ENCODE measurements around the gene PTGIS. TPM values are rescaled to one million over a fixed set of nuclear protein-coding genes. Genes with fewer than 3 reads are reported as not detected.

Gene PTGIS
- total RNA-seq, 1 experiment from 2014 or later: 20.0 TPM

DNA sequence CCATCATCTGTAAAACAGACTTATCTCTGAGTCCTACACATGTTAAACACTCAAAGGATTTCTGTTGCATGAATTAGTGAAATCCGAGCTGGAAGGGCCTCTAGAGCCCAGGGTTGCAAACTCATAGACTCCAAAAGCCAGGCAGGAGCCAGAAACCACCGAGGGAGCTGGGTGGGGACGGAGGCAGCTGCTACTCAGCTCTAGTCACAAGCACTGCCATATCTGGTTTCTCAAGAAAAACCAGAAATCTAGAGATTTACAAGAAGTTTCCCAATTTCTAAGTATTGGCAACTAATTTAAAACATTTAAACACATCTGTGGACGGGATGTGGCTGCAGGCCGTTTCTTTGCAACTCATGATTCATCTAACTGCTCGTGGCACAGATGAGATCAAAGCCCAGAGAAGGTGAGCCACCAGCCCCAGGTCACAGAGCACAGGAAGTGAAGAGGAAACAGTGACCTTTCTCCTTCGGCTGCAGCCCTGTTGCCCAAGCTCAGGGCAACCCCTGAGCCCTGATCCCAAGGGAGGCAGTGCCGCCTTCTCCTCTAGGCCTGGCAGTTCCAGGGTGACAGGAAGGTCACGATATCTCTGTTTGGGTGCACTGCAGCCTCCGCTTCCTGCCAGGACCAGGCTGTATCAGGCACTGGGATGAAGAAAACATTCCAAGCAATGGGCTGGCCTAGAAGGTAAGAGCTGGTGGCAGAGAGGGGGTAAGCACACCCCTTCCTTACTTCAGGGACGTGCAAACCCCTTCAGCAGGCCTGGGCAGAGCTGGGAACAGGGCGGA, 26.4 kb upstream of the PTGIS start:
- TF ChIP-seq, protein P1, sequence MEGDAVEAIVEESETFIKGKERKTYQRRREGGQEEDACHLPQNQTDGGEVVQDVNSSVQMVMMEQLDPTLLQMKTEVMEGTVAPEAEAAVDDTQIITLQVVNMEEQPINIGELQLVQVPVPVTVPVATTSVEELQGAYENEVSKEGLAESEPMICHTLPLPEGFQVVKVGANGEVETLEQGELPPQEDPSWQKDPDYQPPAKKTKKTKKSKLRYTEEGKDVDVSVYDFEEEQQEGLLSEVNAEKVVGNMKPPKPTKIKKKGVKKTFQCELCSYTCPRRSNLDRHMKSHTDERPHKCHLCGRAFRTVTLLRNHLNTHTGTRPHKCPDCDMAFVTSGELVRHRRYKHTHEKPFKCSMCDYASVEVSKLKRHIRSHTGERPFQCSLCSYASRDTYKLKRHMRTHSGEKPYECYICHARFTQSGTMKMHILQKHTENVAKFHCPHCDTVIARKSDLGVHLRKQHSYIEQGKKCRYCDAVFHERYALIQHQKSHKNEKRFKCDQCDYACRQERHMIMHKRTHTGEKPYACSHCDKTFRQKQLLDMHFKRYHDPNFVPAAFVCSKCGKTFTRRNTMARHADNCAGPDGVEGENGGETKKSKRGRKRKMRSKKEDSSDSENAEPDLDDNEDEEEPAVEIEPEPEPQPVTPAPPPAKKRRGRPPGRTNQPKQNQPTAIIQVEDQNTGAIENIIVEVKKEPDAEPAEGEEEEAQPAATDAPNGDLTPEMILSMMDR (conservative IDR thresholded peaks at IDR 0.05): no peak
- no peak for DNase-seq
- Histone ChIP-seq H4K91ac (ENCODE audit: insufficient read length, low read depth, low read length) (no peak overlapping the region), H3K23me2 (ENCODE audit: insufficient read length, low read depth, low read length, poor library complexity, severe bottlenecking) (no peaks in the 10 kb centered on the region), H3K56ac (ENCODE audit: insufficient read length, low read depth, low read length) (no peak overlapping the region), H3K4me1 (ENCODE audit: insufficient read depth, low read length) (no peaks in the 10 kb centered on the region), H2BK5ac (ENCODE audit: insufficient read length, low read length) (no peak overlapping the region), H3K9ac (ENCODE audit: extremely low read depth, insufficient read length, low read length) (no peak overlapping the region), H3K23ac (ENCODE audit: insufficient read length, low read depth, low read length) (no peak overlapping the region), H2BK20ac (ENCODE audit: low read depth, low read length, poor library complexity, severe bottlenecking) (no peak overlapping the region), H3K14ac (ENCODE audit: insufficient read depth, low read length) (no peak overlapping the region), H4K8ac (replicated peaks; ENCODE audit: insufficient read length, low read depth, low read length) (no peak overlapping the region), H2BK15ac (ENCODE audit: low read depth, low read length) (no peak overlapping the region), H3K4ac (ENCODE audit: low read depth, low read length) (no peak overlapping the region), H3K9me3 (ENCODE audit: control insufficient read depth, low read depth, low read length) (no peaks in the 10 kb centered on the region), H3K4me2 (ENCODE audit: insufficient read depth, insufficient read length, low read length) (no peak overlapping the region), H3K27me3 (ENCODE audit: insufficient read depth, low read length) (no peaks in the 10 kb centered on the region), H2AFZ (ENCODE audit: low read length) (no peak overlapping the region), H2AK5ac (ENCODE audit: insufficient read length, low read length) (no peak overlapping the region), H3T11ph (ENCODE audit: low read length) (no peak overlapping the region), H3K79me2 (ENCODE audit: insufficient read depth, low read length) (no peaks in the 10 kb centered on the region), H2BK120ac (ENCODE audit: low read depth, low read length, poor library complexity, severe bottlenecking) (no peak overlapping the region), H2BK12ac (ENCODE audit: insufficient read length, low read depth, low read length) (no peak overlapping the region), H4K5ac (ENCODE audit: insufficient read length, low read depth, low read length) (no peak overlapping the region), H4K20me1 (ENCODE audit: control insufficient read depth, insufficient read depth, insufficient read length) (no peaks in the 10 kb centered on the region), H3K27ac (ENCODE audit: insufficient read length, low read depth, low read length) (no peak overlapping the region), H3K18ac (ENCODE audit: insufficient read length, low read depth, low read length) (no peak overlapping the region), H3K79me1 (ENCODE audit: insufficient read depth, low read depth, low read length, poor library complexity, severe bottlenecking) (no peaks in the 10 kb centered on the region)
- Mint-ChIP-seq H3K9me3 (peaks cover 0 to 2% of the 10 kb centered on the region in 2 experiments; a peak in 1 of 5 replicates), H3K4me3 (no peak overlapping the region), H3K36me3 (ENCODE audit: insufficient read depth in 1 of 3, low read depth in 3 of 3) (no peaks in the 10 kb centered on the region), H3K27me3 (ENCODE audit: low read depth) (peaks cover 5% of the 10 kb centered on the region), H3K27ac (peak overlapping the region in 1 of 3 experiments; percentile 56; a peak in 1 of 7 replicates), H3K4me1 (peaks cover 3 to 7% of the 10 kb centered on the region in 2 experiments; a peak in 2 of 4 replicates)
- WGBS (ENCODE audit: extremely low coverage, insufficient read length, low lambda C conversion rate): no CpG with 5 or more reads among the region's 12 CpGs

Measured in H9 (cell line).